NCI-H526 treated with DMSO at 0.1 percent for 48 hours (cell line): ENCODE data around the gene BRCA2.
A peak's percentile ranks its signal among the peaks of the same experiment; 100 is the strongest.
"Not testable (repeated sequence)": the region's sequence is repeated elsewhere in the genome, so short reads cannot be mapped to it uniquely, and the experiment has no call there.

Experiments
- DNase-seq: peaks from one replicate; lab custom pipeline; 2025; lab: John Stamatoyannopoulos, UW

Gene BRCA2

GRCh38 chr13:32311188-32311897 lies 4.0 kb upstream of the BRCA2 start:
- no peak for DNase-seq

DNA sequence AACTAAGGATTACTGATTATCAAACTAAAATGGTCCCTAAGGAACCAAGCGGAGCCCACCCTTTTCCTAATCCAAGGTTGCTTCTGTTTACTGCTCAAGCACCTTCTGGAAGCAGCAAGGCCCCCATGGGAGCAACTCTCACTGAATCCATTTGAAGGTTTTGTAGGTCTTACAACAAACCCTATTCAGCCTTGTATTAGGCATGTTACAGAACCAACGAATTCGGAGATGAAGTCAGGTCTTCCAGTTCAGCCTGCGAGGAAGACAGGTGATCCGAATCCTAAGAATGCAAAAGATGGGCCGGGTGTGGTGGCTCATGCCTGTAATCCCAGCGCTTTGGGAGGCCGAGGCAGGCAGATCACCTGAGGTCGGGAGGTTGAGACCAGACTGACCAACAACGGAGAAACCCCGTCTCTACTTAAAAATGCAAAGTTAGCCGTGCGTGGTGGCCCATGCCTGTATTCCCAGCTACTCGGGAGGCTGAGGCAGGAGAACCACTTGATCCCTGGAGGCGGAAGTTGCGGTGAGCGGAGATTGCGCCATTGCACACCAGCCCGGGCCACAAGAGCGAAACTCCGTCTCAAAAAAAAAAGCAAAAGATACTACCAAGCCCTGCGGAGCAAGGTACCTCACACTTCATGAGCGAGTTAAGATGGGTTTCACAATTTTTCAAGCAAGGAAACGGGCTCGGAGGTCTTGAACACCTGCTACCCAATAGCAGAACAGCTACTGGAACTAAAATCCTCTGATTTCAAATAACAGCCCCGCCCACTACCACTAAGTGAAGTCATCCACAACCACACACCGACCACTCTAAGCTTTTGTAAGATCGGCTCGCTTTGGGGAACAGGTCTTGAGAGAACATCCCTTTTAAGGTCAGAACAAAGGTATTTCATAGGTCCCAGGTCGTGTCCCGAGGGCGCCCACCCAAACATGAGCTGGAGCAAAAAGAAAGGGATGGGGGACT lies 754 bp upstream of the BRCA2 start:
- DNase-seq: no peak

DNA sequence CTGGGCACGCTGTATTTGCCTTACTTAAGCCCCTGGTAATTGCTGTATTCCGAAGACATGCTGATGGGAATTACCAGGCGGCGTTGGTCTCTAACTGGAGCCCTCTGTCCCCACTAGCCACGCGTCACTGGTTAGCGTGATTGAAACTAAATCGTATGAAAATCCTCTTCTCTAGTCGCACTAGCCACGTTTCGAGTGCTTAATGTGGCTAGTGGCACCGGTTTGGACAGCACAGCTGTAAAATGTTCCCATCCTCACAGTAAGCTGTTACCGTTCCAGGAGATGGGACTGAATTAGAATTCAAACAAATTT lies 676 bp downstream of the BRCA2 start:
- DNase-seq: peak; percentile 85

GRCh38 chr13:32316501-32316900 lies 1.2 kb downstream of the BRCA2 start:
- DNase-seq: no peak

- no peak for DNase-seq
Observed at GRCh38 chr13:32317716-32318465, 2.6 kb downstream of the BRCA2 start.

GRCh38 chr13:32320528-32320927 lies 5.2 kb downstream of the BRCA2 start:
- no peak for DNase-seq

DNA sequence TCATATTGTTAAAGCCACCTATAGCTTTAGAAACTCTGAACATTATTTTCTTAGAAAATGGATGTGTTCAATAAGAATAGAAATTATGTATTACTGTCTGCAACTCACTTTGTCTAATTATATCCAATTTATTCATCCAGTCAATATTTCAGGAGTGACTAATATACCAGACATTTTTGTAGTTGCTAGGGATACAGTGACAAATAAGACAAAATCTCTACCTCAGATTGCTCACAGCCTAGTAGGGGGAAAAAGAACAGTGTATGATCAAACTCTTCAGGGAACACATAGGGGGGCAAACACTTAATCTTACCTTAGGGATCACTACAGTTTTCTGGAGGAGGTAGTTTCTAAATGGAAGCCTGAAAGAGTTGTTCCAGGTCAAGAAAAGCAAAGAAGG lies 8.6 kb downstream of the BRCA2 start:
- no peak for DNase-seq

- DNase-seq: no peak
Observed at GRCh38 chr13:32330441-32330840, 15.1 kb downstream of the BRCA2 start.

- no peak for DNase-seq
Observed at GRCh38 chr13:32334671-32335070, 19.4 kb downstream of the BRCA2 start.

DNA sequence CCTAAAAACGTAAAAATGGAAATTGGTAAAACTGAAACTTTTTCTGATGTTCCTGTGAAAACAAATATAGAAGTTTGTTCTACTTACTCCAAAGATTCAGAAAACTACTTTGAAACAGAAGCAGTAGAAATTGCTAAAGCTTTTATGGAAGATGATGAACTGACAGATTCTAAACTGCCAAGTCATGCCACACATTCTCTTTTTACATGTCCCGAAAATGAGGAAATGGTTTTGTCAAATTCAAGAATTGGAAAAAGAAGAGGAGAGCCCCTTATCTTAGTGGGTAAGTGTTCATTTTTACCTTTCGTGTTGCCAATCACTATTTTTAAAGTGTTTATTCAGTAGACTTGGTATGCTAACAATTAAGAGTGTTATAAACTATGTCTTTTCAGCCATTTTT lies 25.6 kb downstream of the BRCA2 start:
- DNase-seq: no peak

GRCh38 chr13:32347651-32348050 lies 32.3 kb downstream of the BRCA2 start:
- no peak for DNase-seq

DNA sequence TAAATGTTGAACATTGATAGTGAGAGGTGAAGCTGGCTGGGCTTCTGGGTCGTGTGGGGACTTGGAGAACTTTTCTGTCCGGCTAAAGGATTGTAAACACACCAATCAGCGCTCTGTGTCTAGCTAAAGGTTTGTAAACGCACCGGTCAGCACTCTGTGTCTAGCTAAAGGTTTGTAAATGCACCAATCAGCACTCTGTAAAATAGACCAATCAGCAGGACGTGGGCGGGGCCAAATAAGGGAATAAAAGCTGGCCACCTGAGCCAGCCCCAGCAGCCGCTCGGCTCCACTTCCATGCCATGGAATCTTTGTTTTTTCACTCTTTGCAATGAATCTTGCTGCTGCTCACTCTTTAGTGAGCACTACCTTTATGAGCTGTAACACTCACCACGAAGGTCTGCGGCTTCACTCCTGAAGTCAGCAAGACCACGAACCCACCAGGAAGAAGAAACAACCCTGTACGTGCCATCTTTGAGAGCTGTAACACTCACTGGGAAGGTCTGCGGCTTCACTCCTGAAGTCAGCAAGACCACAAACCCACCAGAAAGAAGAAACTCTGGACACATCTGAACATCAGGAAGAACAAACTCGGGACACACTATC lies 35.6 kb downstream of the BRCA2 start:
- not testable (repeated sequence) for DNase-seq

- no peak for DNase-seq
Observed at GRCh38 chr13:32354040-32354439, 38.7 kb downstream of the BRCA2 start.

GRCh38 chr13:32355935-32356334 lies 40.6 kb downstream of the BRCA2 start:
- DNase-seq: not testable (repeated sequence)

- no peak for DNase-seq
Observed at GRCh38 chr13:32362574-32362973, 47.3 kb downstream of the BRCA2 start.

- no peak for DNase-seq
Observed at GRCh38 chr13:32370805-32371204, 55.5 kb downstream of the BRCA2 start.

- no peak for DNase-seq
Observed at GRCh38 chr13:32376642-32377415, 61.5 kb downstream of the BRCA2 start.

GRCh38 chr13:32378012-32378411 lies 62.7 kb downstream of the BRCA2 start:
- no peak for DNase-seq

GRCh38 chr13:32381539-32381938 lies 66.2 kb downstream of the BRCA2 start:
- DNase-seq: peak; percentile 7

DNA sequence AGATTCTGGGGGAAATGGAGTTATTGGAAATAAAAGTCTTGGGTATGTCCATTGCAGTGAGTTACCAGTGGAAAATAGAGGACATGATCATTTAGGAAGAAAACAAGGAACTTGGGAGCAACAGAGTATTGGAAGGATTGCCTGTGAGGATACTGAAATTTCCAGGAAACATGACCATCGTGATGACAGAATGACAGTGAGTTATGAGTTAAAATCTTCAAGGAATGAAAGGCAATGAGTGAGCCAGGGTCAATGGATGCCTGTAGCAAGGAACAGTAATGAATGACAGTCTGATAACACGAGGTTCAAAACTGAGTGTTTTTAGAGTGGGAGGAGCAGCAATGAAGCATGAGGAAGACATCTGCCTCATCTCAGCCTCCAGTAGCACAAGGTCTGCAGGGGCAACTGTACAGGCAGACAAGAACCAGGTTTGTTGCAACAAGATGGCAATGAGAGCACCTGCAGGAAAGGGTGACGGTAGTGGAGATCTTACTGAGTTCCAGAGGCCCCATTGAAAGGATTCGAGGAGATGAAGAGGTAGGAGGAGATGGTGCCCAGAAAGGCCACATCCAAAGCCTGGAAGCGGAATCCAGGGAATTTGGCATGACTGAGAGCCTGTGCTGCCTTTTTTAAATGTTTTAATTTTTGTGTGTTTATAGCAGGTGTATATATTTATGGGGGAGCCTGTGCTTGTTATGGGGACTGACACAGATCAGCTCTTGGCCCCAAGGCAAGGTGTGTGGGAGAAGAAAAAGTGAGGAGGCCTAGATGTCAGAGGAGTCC lies 68.7 kb downstream of the BRCA2 start:
- no peak for DNase-seq

DNA sequence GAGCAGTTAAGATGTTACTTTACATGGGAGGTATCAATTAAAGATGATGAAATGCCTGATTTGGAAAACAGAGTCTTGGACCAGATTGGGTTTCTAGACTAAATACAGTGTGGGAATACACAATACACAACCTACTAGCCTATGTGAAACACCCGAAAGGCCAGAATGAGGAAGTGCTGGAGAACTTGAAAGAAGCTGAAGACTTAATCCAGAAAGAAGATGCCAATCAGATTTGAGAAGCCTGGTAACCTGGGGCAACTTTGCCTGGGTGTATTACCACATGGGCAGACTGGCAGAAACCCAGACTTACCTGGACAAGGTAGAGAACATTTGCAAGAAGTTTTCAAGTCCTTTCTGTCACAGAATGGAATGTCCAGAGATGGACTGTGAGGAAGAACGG lies 69.4 kb downstream of the BRCA2 start:
- DNase-seq: no peak
